GM12891 (cell line): ENCODE measurements around the gene FGD5.
A peak's percentile ranks its signal among the peaks of the same experiment; 100 is the strongest.

Experiments used
- DNase-seq: peaks from one replicate; pipeline ENCODE4 v3.0.0; 2011; ENCODE audit warnings: low spot score; ENCODE audit not compliant: insufficient read length
- FAIRE-seq: peaks from 2 replicates; lab custom pipeline; 2011; peaks lifted over from hg19 to GRCh38; lab: Jason Lieb, UNC
- POLR2A ChIP-seq: IDR thresholded peaks from 2 replicates; pipeline ENCODE4 v1.6.1; 2011; ENCODE audit warnings: low read depth, low read length, control low read depth
- POLR2AphosphoS5 ChIP-seq: IDR thresholded peaks from 2 replicates; pipeline ENCODE4 v1.6.1; 2011; ENCODE audit warnings: low read depth, low read length, control low read depth
- POU2F2 ChIP-seq: IDR thresholded peaks from 2 replicates; pipeline ENCODE4 v1.6.1; 2011; ENCODE audit warnings: low read depth, mild to moderate bottlenecking, control low read depth, low read length, moderate library complexity
- SPI1 ChIP-seq: IDR thresholded peaks from 2 replicates; pipeline ENCODE4 v1.6.1; 2011; ENCODE audit warnings: low read depth, low read length, control low read depth
- TAF1 ChIP-seq: IDR thresholded peaks from 2 replicates; pipeline ENCODE4 v1.6.1; 2011; ENCODE audit warnings: low read depth, low read length, control low read depth

The FGD5 gene

DNA sequence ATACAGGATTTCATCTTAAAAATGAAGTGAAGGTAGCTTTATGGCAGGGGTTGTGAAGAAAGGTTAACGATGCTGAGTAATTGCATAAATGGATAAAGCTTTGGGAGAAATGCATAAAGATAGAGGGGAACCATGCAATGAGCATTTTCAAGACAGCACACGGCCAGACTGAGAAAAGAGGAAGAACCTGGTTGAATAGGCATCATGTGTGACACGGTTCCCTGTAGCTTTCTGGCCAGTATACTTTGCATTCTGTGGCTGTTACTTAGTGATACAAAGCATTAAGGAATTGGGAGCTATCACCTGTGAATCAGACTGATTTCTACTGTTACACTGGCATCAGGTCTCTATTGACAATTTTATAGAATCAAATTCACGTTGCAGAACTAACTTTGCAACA lies 161.9 kb downstream of the FGD5 start:
- no peak for DNase-seq
- TF ChIP-seq SPI1 (peak; percentile 63), POLR2AphosphoS5 (no peak), POLR2A (no peak), POU2F2 (no peak), TAF1 (no peak)
- FAIRE-seq = peak; percentile 81
